ENCODE results near the gene NSF.

- no peak for TF ChIP-seq CTCF (IDR thresholded peaks at IDR 0.05)
- TF ChIP-seq POLR2A (IDR thresholded peaks at IDR 0.05): no peak
Measured at GRCh38 chr17:46765453-46765852, 175.0 kb downstream of the NSF start.
